NCI-H2171 treated with DMSO at 0.1 percent for 48 hours (cell line): ENCODE measurements around the gene DIAPH1.
A peak's percentile ranks its signal among the peaks of the same experiment; 100 is the strongest.

Source experiments
- DNase-seq: peaks from one replicate; lab custom pipeline; 2025; lab: John Stamatoyannopoulos, UW

The DIAPH1 gene

DNA sequence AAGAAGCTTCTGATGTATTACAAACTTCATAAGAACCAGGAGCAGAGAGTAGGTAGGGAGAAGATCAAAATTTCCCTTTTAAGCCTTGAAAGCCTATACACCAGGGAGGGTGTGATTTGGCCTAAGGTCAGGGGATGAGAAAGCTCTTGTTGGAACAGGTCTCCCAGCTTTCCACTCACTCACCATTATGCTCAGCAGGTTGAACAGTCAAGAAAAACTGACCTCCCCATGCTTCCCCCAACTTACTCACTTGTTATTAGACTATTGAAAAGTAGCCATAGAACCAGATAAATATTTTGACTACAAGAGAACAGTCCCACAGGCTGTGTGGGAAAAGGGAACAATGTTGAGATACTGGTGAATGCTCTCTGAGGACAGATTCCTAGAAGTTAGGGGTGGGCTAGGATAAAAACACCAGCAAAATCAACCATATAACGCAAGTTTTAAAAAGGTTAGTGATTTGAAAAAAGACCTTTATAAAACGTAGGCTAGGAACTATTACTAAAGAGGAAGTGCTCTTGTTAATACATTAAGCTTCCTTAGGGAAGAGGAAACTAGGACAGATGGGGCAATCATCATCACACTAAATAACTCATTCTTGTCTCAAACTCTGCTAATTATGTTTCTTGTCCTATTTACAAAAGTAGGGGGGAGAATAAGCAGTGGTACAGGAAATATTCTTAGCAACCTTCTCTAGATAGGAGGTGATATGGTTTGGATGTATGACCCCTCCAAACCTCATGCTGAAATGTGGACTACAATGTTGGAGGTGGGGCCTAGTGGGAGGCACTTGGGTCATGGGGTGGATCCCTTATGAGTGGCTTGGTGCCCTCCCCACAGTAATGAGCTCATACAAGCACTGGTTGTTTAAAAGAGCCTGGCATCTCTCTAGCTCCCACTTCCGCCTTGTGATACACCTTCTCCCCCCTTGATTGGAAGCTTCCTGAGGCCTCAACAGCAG, 98.9 kb downstream of the DIAPH1 start:
- DNase-seq, result no peak

DNA sequence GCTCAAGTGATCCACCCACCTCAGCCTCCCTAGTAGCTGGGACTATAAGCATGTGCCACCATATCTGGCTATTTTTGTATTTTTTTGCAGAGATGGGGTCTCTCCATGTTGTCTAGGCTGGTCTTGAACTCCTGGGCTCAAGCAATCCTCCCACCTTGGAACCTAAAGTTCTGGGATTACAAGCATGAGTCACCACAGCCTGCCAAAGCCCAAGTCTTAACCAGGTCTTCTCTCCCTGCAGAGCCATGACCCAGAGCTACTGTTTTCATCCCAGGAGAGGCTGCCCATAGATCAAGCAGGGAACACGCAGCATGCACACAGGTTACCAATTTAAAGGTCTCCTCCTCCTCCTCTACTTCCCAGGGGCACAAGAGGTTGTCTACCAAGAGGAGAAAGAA, 100.2 kb downstream of the DIAPH1 start:
- no peak for DNase-seq

DNA sequence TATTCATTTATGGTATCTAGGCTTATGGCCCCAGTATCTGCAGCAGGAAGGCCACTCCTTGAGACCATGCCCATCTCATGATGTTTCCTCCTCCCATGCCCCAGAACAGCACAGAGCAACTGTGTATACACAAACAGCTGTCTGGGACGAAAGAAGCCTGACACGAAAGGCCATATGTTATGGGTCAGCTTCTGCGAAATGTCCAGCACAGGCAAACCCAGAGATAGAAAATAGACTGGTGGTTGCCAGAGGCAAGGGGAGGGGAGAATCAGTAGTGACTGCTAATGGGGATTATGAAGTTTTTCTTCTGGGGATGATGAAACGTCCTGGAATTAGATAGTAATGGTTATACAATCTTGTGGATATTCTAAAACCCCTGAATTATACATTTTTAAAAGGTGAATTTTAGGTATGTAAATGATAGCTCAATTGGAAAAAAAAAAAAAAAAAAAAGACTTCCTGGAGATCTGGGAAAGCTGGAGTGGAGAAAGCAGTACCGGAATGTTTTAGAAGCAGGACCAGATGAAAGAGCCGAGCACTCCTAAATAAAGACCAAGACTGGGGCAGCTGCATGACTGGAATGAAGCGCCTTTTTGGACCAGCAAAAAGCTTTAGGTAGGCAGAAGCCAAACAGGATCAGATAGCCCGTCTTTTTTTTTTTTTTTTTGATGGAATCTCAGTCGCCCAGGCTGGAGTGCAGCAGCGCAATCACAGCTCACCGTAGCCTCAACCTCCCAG, 100.8 kb downstream of the DIAPH1 start:
- DNase-seq, result no peak

DNA sequence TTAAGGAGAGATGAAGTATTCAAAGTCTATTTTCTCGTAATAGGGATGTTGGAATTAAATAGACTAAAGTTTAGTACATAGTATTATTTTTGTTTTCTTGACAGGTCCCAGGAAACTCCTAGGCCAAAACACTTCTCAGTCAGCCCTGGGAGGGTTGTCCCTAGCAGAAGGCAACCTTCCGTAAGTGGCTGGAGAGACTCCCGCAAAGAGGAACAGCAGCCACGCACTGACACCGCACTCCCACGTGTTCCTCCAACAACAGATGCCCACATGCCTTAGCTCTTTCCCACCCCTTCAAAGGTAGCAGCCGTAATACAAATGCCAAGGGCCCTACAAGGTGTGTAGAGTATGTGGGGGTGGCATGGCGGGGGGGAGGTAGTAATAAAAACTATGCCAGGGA, 101.5 kb downstream of the DIAPH1 start:
- DNase-seq, result no peak

DNA sequence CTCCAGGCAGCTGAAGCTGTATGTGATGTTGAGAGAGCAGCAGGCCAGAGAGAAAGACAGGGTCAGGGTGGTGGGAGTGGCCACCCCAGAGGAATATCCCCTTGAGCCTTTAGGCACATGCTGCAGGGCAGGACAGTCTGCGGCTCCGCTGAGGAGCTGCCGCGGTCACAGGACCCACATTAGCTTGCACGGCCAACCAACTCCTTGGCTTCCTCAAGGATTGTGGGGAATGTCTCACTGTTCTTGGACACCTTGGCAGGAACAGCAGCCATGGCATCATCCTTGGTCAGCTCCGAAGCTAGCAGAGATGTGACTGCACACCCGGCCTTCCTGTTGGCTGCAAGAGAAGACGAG, 102.2 kb downstream of the DIAPH1 start:
- no peak for DNase-seq

DNA sequence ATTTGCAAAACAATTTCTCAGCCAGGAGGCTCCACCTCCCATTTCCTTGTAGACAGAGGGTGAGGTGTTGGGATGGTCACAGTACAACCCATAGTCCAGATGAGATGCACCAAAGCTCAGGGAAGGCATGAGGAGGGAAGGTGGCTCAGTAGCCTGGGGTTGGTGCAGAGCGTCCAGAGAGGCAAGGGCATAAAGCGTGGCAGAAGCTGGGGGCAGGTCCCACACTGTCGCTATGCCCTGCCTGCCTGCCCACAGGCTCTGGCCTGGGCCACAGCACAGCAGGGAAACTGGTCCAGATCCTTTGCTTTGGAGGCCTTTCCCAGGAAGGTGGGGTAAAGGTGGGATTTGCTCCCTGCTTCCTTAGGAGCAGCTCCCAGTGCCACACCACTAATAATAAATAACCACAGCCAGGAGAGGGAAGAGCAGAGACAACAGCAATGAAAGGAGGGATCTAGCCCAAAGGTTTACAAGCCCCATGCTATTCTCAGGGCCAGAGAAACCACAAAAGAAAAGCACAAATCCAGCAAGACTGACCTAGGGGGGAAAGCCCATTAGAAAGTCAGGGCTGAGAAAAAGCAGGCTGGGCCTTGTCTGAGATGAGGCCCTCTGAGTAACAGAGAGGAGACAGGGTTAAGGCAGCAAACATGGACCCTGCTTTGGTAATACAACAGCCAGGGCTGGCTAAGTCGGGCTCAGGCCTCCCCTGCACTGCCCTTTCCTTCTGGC, 102.7 kb downstream of the DIAPH1 start:
- DNase-seq, result no peak

DNA sequence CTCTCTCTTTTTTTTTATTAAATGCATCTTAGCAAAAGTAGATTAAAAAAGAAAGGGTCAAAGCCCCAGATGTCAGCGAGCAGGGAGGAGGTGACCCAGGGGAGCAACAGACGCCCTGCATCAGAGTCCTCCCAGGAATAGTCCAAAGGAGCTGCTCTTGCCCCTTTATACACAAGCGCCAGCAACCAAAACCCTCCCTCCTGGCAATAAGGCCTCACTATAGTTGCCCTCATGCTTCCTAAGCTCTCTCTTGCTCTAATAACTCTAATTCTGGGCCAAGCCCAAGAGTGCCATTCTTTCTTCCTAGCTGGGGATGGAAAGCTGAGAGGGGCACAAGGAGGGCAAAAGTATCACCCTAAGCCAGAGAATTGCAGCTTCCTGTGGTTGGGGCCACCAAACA, 103.7 kb downstream of the DIAPH1 start:
- no peak for DNase-seq

DNA sequence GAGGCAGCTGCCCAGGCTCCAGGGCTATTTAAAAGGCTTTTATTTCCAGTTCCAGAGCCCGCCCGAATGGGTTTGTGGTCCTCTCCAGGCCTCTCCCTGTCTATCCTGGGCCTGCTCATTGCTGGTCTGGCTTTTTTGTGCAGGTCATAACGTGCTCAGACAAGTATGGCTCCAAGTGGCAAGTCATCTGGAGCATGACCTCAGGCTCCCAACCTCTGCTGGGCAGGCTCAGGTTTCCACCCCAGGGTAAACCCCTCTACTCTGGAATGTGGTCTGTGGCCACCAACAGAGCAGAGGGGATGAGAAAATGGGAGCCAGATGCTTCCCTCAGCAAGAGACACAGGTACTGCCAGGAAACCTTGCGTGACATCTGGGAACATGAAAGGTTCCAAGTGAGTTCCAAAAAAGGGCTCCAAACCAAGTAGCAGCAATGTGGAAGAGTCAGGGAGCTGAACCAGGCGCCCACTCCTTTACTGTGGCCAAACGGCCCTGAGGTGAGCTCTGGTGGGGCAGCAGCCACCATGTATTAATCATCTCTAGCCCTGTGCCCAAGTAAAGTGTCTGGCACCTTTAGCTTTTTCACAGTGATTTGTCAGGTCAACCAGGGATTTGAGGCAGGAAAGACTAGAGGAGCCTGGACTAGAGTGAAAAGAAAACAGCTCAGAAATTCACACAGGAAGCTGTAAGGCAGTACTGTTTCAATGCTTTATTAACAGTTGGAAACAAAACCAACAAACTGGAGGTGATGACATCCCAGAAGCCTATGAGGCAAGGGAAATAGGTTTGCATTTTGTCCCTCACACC, 104.3 kb downstream of the DIAPH1 start:
- peak; percentile 88 for DNase-seq

DNA sequence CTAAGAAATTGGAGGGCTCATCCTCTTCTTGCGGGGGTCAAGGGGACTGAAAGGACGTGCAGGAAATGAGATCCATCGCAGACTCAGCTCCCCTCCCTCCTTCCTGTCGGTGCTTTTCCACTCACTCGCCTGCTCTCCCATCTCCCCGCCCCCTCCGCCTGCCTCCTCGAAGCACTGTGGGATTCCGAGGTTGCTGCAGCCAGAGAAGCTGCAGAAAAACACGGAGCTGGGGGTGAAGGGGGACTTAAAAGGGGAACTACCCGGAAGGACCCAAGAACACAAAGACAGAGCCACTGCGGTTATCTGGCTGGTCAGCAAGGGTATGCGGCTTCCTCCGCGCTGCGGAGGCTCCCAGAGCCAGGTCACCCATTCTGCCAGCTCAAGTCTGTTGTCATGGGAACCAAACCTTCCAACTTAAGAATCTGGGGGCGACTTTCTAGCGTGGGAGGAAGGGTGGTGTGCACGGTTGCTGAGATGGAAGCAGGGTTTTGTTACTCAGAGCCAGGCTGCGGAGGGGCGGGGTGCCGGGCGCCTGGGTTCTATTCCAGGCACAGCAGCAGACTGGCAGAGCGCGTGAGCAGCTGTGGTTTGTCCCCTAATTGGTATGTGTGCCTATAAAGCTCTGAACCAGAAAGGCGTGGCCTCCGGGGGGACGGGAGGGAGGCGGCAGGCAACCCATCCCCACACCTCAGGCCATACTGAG, 105.0 kb downstream of the DIAPH1 start:
- DNase-seq, result peak; percentile 88

DNA sequence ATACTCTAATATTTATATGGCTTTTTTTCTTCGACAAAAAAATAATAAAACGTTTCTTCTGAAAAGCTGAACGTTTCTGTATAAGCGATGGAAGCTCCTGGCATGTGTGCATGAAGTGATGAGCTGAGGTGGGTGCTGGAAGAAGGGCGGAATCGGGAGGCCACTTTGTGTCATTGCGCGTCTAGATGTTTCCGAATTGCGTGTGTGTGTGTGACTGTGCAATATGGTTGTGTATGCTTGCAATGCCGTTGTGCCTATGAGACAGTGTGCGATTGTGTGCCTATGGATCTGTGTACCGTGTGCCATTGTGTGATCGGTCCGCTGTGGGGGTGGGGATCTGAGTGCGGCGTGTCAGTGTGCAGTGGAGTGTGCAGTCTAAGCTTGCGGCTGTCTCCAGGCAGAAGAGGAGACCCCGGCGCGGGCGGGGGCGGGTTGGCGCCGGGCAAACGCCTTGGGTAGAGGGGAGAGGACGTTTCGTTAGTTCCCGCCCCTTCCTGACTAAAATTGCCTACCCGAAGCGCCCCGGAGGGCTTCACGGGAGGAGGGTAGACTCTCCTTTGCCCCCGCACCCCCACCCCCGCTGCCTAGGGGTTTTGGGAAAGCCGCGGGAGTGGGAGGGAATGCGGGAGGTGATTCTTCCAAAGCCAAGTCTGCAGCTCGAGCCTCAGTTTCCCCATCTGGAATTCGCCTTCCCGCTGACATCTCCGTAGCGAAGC, 105.7 kb downstream of the DIAPH1 start:
- peak; percentile 77 for DNase-seq

DNA sequence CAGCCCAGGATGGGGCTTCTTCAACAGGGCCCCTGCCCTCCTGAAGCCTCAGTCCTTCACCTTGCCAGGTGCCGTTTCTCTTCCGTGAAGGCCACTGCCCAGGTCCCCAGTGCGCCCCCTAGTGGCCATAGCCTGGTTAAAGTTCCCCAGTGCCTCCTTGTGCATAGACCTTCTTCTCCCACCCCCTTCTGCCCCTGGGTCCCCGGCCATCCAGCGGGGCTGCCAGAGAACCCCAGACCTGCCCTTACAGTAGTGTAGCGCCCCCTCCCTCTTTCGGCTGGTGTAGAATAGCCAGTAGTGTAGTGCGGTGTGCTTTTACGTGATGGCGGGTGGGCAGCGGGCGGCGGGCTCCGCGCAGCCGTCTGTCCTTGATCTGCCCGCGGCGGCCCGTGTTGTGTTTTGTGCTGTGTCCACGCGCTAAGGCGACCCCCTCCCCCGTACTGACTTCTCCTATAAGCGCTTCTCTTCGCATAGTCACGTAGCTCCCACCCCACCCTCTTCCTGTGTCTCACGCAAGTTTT, 106.3 kb downstream of the DIAPH1 start:
- peak; percentile 58 for DNase-seq

DNA sequence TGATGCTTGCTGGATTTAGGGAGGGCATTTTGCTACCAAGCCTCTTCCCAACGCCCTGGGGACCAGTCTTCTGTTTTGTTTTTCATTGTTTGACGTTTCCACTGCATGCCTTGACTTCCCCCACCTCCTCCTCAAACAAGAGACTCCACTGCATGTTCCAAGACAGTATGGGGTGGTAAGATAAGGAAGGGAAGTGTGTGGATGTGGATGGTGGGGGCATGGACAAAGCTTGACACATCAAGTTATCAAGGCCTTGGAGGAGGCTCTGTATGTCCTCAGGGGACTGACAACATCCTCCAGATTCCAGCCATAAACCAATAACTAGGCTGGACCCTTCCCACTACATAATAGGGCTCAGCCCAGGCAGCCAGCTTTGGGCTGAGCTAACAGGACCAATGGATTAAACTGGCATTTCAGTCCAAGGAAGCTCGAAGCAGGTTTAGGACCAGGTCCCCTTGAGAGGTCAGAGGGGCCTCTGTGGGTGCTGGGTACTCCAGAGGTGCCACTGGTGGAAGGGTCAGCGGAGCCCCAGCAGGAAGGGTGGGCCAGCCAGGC, 107.0 kb downstream of the DIAPH1 start:
- DNase-seq, result no peak

DNA sequence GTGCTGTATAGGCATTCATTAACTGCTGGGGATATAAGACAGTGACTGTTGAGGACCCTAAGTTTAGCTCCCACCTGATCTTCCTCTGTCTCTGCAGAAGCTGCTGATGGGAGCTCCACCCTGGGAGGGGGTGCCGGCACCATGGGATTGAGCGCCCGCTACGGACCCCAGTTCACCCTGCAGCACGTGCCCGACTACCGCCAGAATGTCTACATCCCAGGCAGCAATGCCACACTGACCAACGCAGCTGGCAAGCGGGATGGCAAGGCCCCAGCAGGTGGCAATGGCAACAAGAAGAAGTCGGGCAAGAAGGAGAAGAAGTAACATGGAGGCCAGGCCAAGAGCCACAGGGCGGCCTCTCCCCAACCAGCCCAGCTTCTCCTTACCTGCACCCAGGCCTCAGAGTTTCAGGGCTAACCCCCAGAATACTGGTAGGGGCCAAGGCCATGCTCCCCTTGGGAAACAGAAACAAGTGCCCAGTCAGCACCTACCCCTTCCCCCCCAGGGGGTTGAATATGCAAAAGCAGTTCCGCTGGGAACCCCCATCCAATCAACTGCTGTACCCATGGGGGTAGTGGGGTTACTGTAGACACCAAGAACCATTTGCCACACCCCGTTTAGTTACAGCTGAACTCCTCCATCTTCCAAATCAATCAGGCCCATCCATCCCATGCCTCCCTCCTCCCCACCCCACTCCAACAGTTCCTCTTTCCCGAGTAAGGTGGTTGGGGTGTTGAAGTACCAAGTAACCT, 107.8 kb downstream of the DIAPH1 start:
- no peak for DNase-seq

DNA sequence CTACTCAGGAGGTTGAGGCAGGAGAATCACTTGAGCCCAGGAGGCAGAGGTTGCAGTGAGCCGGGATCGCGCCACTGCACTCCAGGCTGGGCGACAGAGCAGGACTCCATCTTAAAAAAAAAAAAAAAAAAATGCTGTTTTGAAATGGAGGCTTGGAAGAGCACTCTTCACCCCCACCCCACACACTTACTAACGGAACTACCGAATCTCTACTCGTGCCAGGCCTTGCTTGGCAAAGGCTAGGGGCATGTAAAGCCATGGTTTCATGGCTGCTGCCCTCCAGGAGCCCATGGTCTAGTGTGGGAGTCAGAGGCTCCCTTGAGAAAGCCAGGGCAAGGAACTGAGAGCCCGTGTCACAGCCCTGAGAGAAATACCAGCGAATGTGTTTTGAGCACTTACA, 108.6 kb downstream of the DIAPH1 start:
- no peak for DNase-seq

DNA sequence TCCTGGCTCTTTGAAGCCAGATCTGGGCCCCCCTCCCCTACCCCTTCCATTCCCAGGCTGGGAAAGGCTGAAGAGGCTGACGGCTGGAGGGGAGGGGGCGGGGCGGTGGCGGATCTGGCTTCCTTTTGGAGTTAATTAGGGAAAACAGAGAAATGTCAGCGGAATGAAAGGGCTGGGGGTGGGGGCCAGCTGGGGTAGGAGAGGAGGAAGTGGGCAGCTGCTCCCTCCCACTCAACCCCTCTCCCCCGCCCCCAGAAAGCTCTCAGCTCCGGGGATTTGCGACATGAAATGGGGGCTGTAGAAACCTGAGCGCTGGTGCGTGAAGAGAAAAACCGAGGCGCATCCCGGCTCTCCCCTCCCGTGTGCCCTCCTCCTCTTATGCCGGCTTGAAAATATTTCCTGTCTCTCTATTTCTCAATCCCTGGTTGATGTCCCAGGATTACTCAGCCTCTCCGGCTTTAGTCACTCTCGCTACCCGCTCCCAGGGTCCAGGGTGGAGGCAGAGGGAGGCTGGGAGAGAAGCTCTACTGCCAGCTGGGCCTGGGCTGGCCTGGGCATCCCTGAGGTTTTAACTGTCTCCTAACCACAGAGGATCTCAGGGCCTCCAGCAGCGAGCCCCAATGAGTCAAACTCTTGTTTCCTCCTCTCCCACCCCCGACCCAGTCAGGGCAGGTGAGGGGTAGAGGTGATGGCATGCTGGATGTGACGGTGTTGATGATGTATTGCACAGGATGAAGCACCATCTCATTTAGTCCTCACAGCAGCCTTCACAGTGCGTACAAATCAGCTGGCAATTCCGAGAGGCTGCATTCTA, 109.8 kb downstream of the DIAPH1 start:
- DNase-seq, result peak; percentile 51

DNA sequence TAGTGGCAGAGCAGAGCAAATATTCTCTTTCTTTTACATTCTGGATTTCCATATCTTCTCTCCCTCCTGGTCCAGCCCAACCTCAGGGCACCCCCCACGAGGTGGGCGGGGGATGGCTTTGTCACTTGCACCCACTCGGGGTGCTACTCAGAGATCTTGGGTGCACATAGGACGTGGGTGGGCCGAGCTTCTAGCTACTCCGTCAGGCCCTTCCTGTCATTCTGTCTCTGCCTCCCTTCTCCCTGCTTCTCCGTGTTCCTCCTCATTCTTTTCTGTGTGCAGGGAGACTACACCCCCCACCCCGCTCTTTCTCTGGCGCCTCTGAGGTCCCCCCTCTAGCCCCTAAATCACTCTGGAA, 110.4 kb downstream of the DIAPH1 start:
- DNase-seq, result no peak

DNA sequence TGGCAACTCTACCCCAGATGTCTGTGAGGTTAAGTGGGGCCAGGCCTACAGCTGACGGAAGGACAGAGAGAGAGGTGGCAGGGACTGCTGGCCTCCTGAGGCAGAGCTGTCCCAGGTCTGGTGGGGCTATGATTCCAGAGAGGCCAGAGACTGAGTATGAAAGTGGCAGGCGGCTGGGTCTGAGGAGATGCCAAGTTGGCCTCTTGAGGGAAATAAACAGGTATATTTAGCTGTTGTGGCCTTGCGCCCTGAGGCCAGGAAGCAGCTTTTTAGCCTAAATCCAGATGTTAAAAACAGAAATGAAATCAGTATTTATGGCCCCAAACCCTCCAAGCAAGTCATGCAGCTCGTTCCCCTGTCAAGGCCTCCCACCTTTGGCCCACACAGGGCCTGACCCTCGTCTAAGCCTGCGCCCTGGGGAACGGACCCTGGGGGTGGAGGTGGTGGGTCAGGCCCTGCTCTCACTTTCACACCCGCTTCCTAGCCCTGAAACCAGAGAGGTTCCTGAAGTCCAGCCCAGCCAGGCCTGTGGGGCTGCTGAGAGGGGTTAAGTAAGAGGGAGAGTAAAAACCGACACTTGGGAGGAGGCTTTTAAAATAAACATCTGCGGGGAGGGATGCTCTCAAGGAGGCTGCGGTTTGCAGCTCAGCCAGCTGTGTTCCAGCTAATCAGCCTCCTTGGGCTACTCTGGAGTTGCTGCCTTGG, 111.3 kb downstream of the DIAPH1 start:
- no peak for DNase-seq
